ENCODE results near the gene TEX44. TPM values are rescaled to one million over a fixed set of nuclear protein-coding genes. Genes with fewer than 3 reads are reported as not detected.

The TEX44 gene
- total RNA-seq (2014; rRNA removed; shearing (Covaris generic)) = not detected in 2 replicates

DNA sequence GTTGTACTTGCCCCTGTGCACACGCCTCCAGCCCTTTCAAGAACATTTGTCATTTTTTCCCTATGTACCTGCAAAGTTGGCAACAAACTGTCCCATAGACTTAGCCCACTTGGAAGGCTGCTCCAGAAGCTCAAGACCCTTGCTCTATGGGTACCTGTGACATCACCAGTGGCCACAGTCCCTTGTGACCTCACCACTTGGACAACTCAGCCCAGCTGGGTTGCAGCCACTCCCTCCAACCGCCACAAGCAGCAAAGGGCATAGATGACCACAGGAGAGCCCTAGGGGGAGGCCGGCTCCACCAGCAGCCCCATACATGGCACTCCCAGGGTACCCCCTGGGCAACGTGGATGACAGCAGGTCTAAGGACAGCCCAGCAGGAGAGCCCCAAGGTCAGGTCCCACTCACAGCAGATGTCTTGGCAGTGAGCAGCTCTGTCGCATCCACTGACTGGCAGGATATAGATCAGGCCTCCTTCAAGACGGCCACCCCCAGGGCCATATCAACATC lies at the start of gene TEX44:
TEX44 (plus strand) TSS at position 229 of the 510 bp plus-strand sequence; CDS start at position 317, 88 bp downstream.

Other genes with a start within 250 kb of the TEX44 start
- 47.2 and 52.3 TPM in 2 replicates for gene B3GNT7, start 197.2 kb upstream of the TEX44 start, total RNA-seq (2014; rRNA removed; shearing (Covaris generic))
- gene NCL, start 128.4 kb upstream of the TEX44 start, total RNA-seq (2014; rRNA removed; shearing (Covaris generic)) = 364 and 366 TPM in 2 replicates
- not detected in 2 replicates for gene NMUR1, start 62.4 kb upstream of the TEX44 start, total RNA-seq (2014; rRNA removed; shearing (Covaris generic))
- 809 and 833 TPM in 2 replicates for gene PTMA, start 115.7 kb downstream of the TEX44 start, total RNA-seq (2014; rRNA removed; shearing (Covaris generic))
- 22.3 and 23.4 TPM in 2 replicates for gene PDE6D, start 188.4 kb downstream of the TEX44 start, total RNA-seq (2014; rRNA removed; shearing (Covaris generic))
- 23.2 and 27.6 TPM in 2 replicates for gene COPS7B, start 193.6 kb downstream of the TEX44 start, total RNA-seq (2014; rRNA removed; shearing (Covaris generic))

All from A375 (cell line).